Endodermal cell (in vitro differentiated cells): ENCODE results near the gene FIZ1. TPM values are rescaled to one million over a fixed set of nuclear protein-coding genes. Genes with fewer than 3 reads are reported as not detected.

Experiments used
- DNase-seq: peaks from one replicate; pipeline ENCODE4 v3.0.0-alpha.2; 2017
- H3K27ac ChIP-seq: 2 replicates; pipeline ENCODE4 v1.5.1; 2013; ENCODE audit warnings: mild to moderate bottlenecking, low read depth, low read length, moderate library complexity
- H3K27me3 ChIP-seq: 2 replicates; pipeline ENCODE4 v1.6.1; 2013; ENCODE audit warnings: mild to moderate bottlenecking, low read length, moderate library complexity; ENCODE audit not compliant: insufficient read depth, control insufficient read depth, poor library complexity, severe bottlenecking
- H3K36me3 ChIP-seq: 2 replicates; pipeline ENCODE4 v1.7.0; 2013; ENCODE audit warnings: mild to moderate bottlenecking, low read length, moderate library complexity; ENCODE audit not compliant: control insufficient read depth, insufficient read depth
- H3K4me1 ChIP-seq: one replicate; pipeline ENCODE4 v1.7.0; 2013; ENCODE audit warnings: low read length; ENCODE audit not compliant: control insufficient read depth, insufficient read depth
- H3K4me3 ChIP-seq: 2 replicates; pipeline ENCODE4 v1.5.1; 2013; ENCODE audit warnings: mild to moderate bottlenecking, low read length, moderate library complexity
- H3K9ac ChIP-seq: 2 replicates; pipeline ENCODE4 v1.6.1; 2013; ENCODE audit warnings: mild to moderate bottlenecking, low read length, moderate library complexity; ENCODE audit not compliant: poor library complexity, severe bottlenecking; ENCODE audit errors: extremely low read depth
- H3K9me3 ChIP-seq: 2 replicates; pipeline ENCODE4 v1.6.1; 2013; ENCODE audit warnings: mild to moderate bottlenecking, low read length, moderate library complexity; ENCODE audit not compliant: control insufficient read depth
- H3K27ac Mint-ChIP-seq: 2 replicates; pipeline ENCODE4 v1.8.0; 2020; ENCODE audit warnings: mixed read lengths
- H3K27me3 Mint-ChIP-seq: 2 replicates; pipeline ENCODE4 v1.8.0; 2021; ENCODE audit warnings: mild to moderate bottlenecking, mixed read lengths; ENCODE audit not compliant: insufficient read depth
- H3K36me3 Mint-ChIP-seq: 2 replicates; pipeline ENCODE4 v1.8.0; 2020; ENCODE audit warnings: low read depth, mixed read lengths
- H3K4me1 Mint-ChIP-seq: 2 replicates; pipeline ENCODE4 v1.8.0; 2020; ENCODE audit warnings: mixed read lengths
- H3K4me3 Mint-ChIP-seq: 2 replicates; pipeline ENCODE4 v1.8.0; 2020; ENCODE audit warnings: mild to moderate bottlenecking, moderate library complexity, mixed read lengths
- H3K9me3 Mint-ChIP-seq: 2 replicates; pipeline ENCODE4 v1.8.0; 2020; ENCODE audit warnings: mild to moderate bottlenecking, mixed read lengths
- CTCF ChIP-seq: fragments of 200-600 bp; sonication (generic); conservative IDR thresholded peaks from 2 replicates; pipeline ENCODE4 v1.5.0; 2021; ENCODE audit warnings: antibody characterized with exemption, mild to moderate bottlenecking
- WGBS, 2 experiments: methylation state at CpG; one replicate each; pipeline versions ENCODE4 v1.1.5 to v1.1.7; 2013; ENCODE audit warnings: missing lambda C conversion rate in 2 of 2, mixed read lengths in 1 of 2; ENCODE audit not compliant: insufficient coverage in 1 of 2, insufficient read length in 1 of 2; 5-methylcytosine and 5-hydroxymethylcytosine counted together
- total RNA-seq, 2 donors: library from RNA; stranded (reverse); fragmentation: NEBNext Ultra II Directional in 1 of 2; extraction: Animal tissue kit (Norgen Biotek cat#: 25700) in 1 of 2; gene quantifications; 2 replicates in 1 of 2; 3 replicates in 1 of 2; pipeline ENCODE4 v1.2.1, GENCODE V29; 2021

The FIZ1 gene
- total RNA-seq, 2 donors from 2014 or later = 19.7 to 21.1 TPM

- 0 to 1% methylated on average over 14 to 43 of the region's 43 CpGs for WGBS, 2 experiments
- Histone ChIP-seq H3K9me3 (no peaks in the 10 kb centered on the region), H3K36me3 (peaks cover 21% of the 10 kb centered on the region), H3K9ac (no peak overlapping the region), H3K4me1 (peaks cover 4% of the 10 kb centered on the region), H3K4me3 (peak overlapping the region; percentile 92), H3K27me3 (no peaks in the 10 kb centered on the region), H3K27ac (peak overlapping the region; percentile 96)
- Mint-ChIP-seq H3K9me3 (no peaks in the 10 kb centered on the region), H3K36me3 (peaks cover 30% of the 10 kb centered on the region), H3K4me3 (peak overlapping the region; percentile 91), H3K27me3 (no peaks in the 10 kb centered on the region), H3K27ac (peak overlapping the region; percentile 96), H3K4me1 (peaks cover 14% of the 10 kb centered on the region)
- no peak for TF ChIP-seq CTCF
- DNase-seq = peak; percentile 99
Measured at GRCh38 chr19:55605207-55605636, 5.9 kb upstream of the FIZ1 start.

- H3K27me3 ChIP-seq = no peaks in the 10 kb centered on the region
- no peak overlapping the region for H3K9ac ChIP-seq
- no peak for TF ChIP-seq CTCF
- no peak overlapping the region for H3K27ac ChIP-seq
- Mint-ChIP-seq H3K27ac (peak overlapping the region; percentile 42), H3K27me3 (no peaks in the 10 kb centered on the region), H3K36me3 (peaks cover 22% of the 10 kb centered on the region), H3K4me3 (peak overlapping the region; percentile 91), H3K4me1 (peaks cover 15% of the 10 kb centered on the region), H3K9me3 (peaks cover 2% of the 10 kb centered on the region)
- peaks cover 4% of the 10 kb centered on the region for H3K4me1 ChIP-seq
- peak; percentile 81 for DNase-seq
- 89 to 94% methylated on average over 18 to 22 of the region's 22 CpGs for WGBS, 2 experiments
- H3K4me3 ChIP-seq = peak overlapping the region; percentile 87
- peaks cover 6% of the 10 kb centered on the region for H3K36me3 ChIP-seq
- no peaks in the 10 kb centered on the region for H3K9me3 ChIP-seq
Measured at GRCh38 chr19:55603581-55604292, 4.4 kb upstream of the FIZ1 start.

GRCh38 chr19:55603115-55603514 lies 3.8 kb upstream of the FIZ1 start:
- no peak for TF ChIP-seq CTCF
- H3K27ac Mint-ChIP-seq = no peak overlapping the region
- no peak overlapping the region for H3K4me3 Mint-ChIP-seq
- H3K4me3 ChIP-seq = no peak overlapping the region
- H3K9me3 ChIP-seq = no peaks in the 10 kb centered on the region
- peaks cover 21% of the 10 kb centered on the region for H3K36me3 Mint-ChIP-seq
- H3K36me3 ChIP-seq = peaks cover 3% of the 10 kb centered on the region
- no peaks in the 10 kb centered on the region for H3K27me3 ChIP-seq
- no peak overlapping the region for H3K27ac ChIP-seq
- peaks cover 18% of the 10 kb centered on the region for H3K4me1 Mint-ChIP-seq
- H3K27me3 Mint-ChIP-seq = no peaks in the 10 kb centered on the region
- DNase-seq = no peak
- H3K4me1 ChIP-seq = peaks cover 4% of the 10 kb centered on the region
- no peak overlapping the region for H3K9ac ChIP-seq
- WGBS, 2 experiments = 94 to 95% methylated on average over 18 to 21 of the region's 21 CpGs
- peaks cover 4% of the 10 kb centered on the region for H3K9me3 Mint-ChIP-seq
